H9 (cell line): Measurements from ENCODE around the gene SNAP25. TPM values are rescaled to one million over a fixed set of nuclear protein-coding genes. Genes with fewer than 3 reads are reported as not detected.

Experiments used
- DNase-seq: peaks from one replicate; pipeline ENCODE4 v3.0.0-alpha.2; 2017
- H2AFZ ChIP-seq: one replicate; pipeline ENCODE4 v1.6.1; 2013; ENCODE audit warnings: mild to moderate bottlenecking, low read length, control low read depth, moderate library complexity
- H2AK5ac ChIP-seq: 2 replicates; pipeline ENCODE4 v1.6.1; 2013; ENCODE audit warnings: low read length, control low read depth, mixed read lengths; ENCODE audit not compliant: insufficient read length
- H2BK120ac ChIP-seq: one replicate; pipeline ENCODE4 v1.6.1; 2013; ENCODE audit warnings: low read depth, mild to moderate bottlenecking, low read length, control low read depth, inconsistent platforms; ENCODE audit not compliant: poor library complexity, severe bottlenecking
- H2BK12ac ChIP-seq: 2 replicates; pipeline ENCODE4 v1.6.1; 2013; ENCODE audit warnings: low read length, control low read depth, mixed read lengths, low read depth; ENCODE audit not compliant: insufficient read length
- H2BK15ac ChIP-seq: 2 replicates; pipeline ENCODE4 v1.6.1; 2013; ENCODE audit warnings: low read depth, low read length, control low read depth
- H2BK20ac ChIP-seq: one replicate; pipeline ENCODE4 v1.6.1; 2013; ENCODE audit warnings: low read depth, mild to moderate bottlenecking, low read length, control low read depth, inconsistent platforms; ENCODE audit not compliant: poor library complexity, severe bottlenecking
- H2BK5ac ChIP-seq: 2 replicates; pipeline ENCODE4 v1.6.1; 2013; ENCODE audit warnings: low read length, control low read depth, mixed read lengths; ENCODE audit not compliant: insufficient read length
- H3K14ac ChIP-seq: 2 replicates; pipeline ENCODE4 v1.6.1; 2013; ENCODE audit warnings: low read length, control low read depth; ENCODE audit not compliant: insufficient read depth
- H3K18ac ChIP-seq: 2 replicates; pipeline ENCODE4 v1.6.1; 2013; ENCODE audit warnings: low read depth, mild to moderate bottlenecking, mixed read lengths, low read length, control low read depth; ENCODE audit not compliant: insufficient read length
- H3K23ac ChIP-seq: 2 replicates; pipeline ENCODE4 v1.6.1; 2013; ENCODE audit warnings: low read length, control low read depth, mixed read lengths, low read depth; ENCODE audit not compliant: insufficient read length
- H3K23me2 ChIP-seq: 2 replicates; pipeline ENCODE4 v1.6.1; 2013; ENCODE audit warnings: low read depth, mild to moderate bottlenecking, mixed read lengths, low read length, control low read depth; ENCODE audit not compliant: insufficient read length, poor library complexity, severe bottlenecking
- H3K27ac ChIP-seq: 2 replicates; pipeline ENCODE4 v1.5.1; 2013; ENCODE audit warnings: low read length, control low read depth, mixed read lengths, low read depth; ENCODE audit not compliant: insufficient read length
- H3K27me3 ChIP-seq: 2 replicates; pipeline ENCODE4 v1.6.1; 2013; ENCODE audit warnings: low read length, control low read depth, inconsistent platforms; ENCODE audit not compliant: insufficient read depth
- H3K4ac ChIP-seq: 2 replicates; pipeline ENCODE4 v1.6.1; 2013; ENCODE audit warnings: low read depth, mild to moderate bottlenecking, control low read depth, inconsistent platforms, low read length, moderate library complexity
- H3K4me1 ChIP-seq: 2 replicates; pipeline ENCODE4 v1.6.1; 2013; ENCODE audit warnings: low read length, control low read depth, inconsistent platforms; ENCODE audit not compliant: insufficient read depth
- H3K4me2 ChIP-seq: 2 replicates; pipeline ENCODE4 v1.6.1; 2013; ENCODE audit warnings: low read length, control low read depth, mixed read lengths; ENCODE audit not compliant: insufficient read length, insufficient read depth
- H3K56ac ChIP-seq: 2 replicates; pipeline ENCODE4 v1.6.1; 2013; ENCODE audit warnings: low read depth, mild to moderate bottlenecking, mixed read lengths, low read length, control low read depth; ENCODE audit not compliant: insufficient read length
- H3K79me1 ChIP-seq: 2 replicates; pipeline ENCODE4 v1.6.1; 2013; ENCODE audit warnings: low read depth, mild to moderate bottlenecking, moderate library complexity, low read length, control low read depth, inconsistent platforms; ENCODE audit not compliant: insufficient read depth, poor library complexity, severe bottlenecking
- H3K79me2 ChIP-seq: 2 replicates; pipeline ENCODE4 v1.6.1; 2013; ENCODE audit warnings: low read length, control low read depth, inconsistent platforms; ENCODE audit not compliant: insufficient read depth
- H3K9ac ChIP-seq: 2 replicates; pipeline ENCODE4 v1.6.1; 2013; ENCODE audit warnings: low read length, control low read depth, mixed read lengths; ENCODE audit not compliant: insufficient read length; ENCODE audit errors: extremely low read depth
- H3K9me3 ChIP-seq: one replicate; pipeline ENCODE4 v1.6.1; 2013; ENCODE audit warnings: low read depth, low read length, inconsistent platforms; ENCODE audit not compliant: control insufficient read depth
- H3T11ph ChIP-seq: one replicate; pipeline ENCODE4 v1.6.1; 2013; ENCODE audit warnings: mild to moderate bottlenecking, low read length, control low read depth, inconsistent platforms
- H4K20me1 ChIP-seq: one replicate; pipeline ENCODE4 v1.6.1; 2013; ENCODE audit not compliant: control insufficient read depth, insufficient read length, insufficient read depth
- H4K5ac ChIP-seq: 2 replicates; pipeline ENCODE4 v1.6.1; 2013; ENCODE audit warnings: low read depth, mild to moderate bottlenecking, mixed read lengths, low read length, control low read depth; ENCODE audit not compliant: insufficient read length
- H4K8ac ChIP-seq: replicated peaks from 2 replicates; pipeline ENCODE4 v1.6.1; 2013; ENCODE audit warnings: low read length, control low read depth, mixed read lengths, low read depth; ENCODE audit not compliant: insufficient read length
- H4K91ac ChIP-seq: 2 replicates; pipeline ENCODE4 v1.6.1; 2013; ENCODE audit warnings: low read depth, mild to moderate bottlenecking, moderate library complexity, mixed read lengths, low read length, control low read depth; ENCODE audit not compliant: insufficient read length
- H3K27ac Mint-ChIP-seq, 3 experiments: 2 replicates in 2 of 3; 3 replicates in 1 of 3; pipeline ENCODE4 v1.8.0; 2020 to 2021; ENCODE audit warnings: mixed read lengths in 3 of 3, mild to moderate bottlenecking in 1 of 3, moderate library complexity in 1 of 3
- H3K27me3 Mint-ChIP-seq: 2 replicates; pipeline ENCODE4 v1.8.0; 2021; ENCODE audit warnings: low read depth, mild to moderate bottlenecking, moderate library complexity, mixed read lengths
- H3K36me3 Mint-ChIP-seq, 3 experiments: 2 replicates in 2 of 3; 3 replicates in 1 of 3; pipeline ENCODE4 v1.8.0; 2020 to 2021; ENCODE audit warnings: low read depth in 3 of 3, mixed read lengths in 3 of 3; ENCODE audit not compliant: insufficient read depth in 1 of 3
- H3K4me1 Mint-ChIP-seq, 2 experiments: 2 replicates each; pipeline ENCODE4 v1.8.0; 2020; ENCODE audit warnings: mixed read lengths in 2 of 2
- H3K4me3 Mint-ChIP-seq, 2 experiments: 2 replicates in 1 of 2; 3 replicates in 1 of 2; pipeline ENCODE4 v1.8.0; 2020 to 2021; ENCODE audit warnings: mild to moderate bottlenecking in 2 of 2, mixed read lengths in 2 of 2, moderate library complexity in 1 of 2
- H3K9me3 Mint-ChIP-seq, 2 experiments: 2 replicates in 1 of 2; 3 replicates in 1 of 2; pipeline ENCODE4 v1.8.0; 2020; ENCODE audit warnings: mild to moderate bottlenecking in 2 of 2, mixed read lengths in 2 of 2, moderate library complexity in 1 of 2
- CTCF ChIP-seq: fragments of 200-600 bp; sonication (generic); conservative IDR thresholded peaks from 3 replicates; pipeline ENCODE4 v1.8.0; 2021; ENCODE audit warnings: antibody characterized with exemption, mild to moderate bottlenecking
- WGBS: extraction: QIAGEN DNeasy Blood & Tissue Kit; methylation state at CpG from one replicate; pipeline ENCODE4 v1.1.7; 2013; ENCODE audit warnings: missing lambda C conversion rate, low lambda C conversion rate, mixed read lengths; ENCODE audit not compliant: insufficient read length; ENCODE audit errors: extremely low coverage; 5-methylcytosine and 5-hydroxymethylcytosine counted together
- total RNA-seq: library from RNA; stranded (reverse); gene quantifications from 2 replicates; pipeline ENCODE4 v1.2.1, GENCODE V29; 2021

Gene SNAP25
- total RNA-seq, 1 experiment from 2014 or later: 0.13 TPM

GRCh38 chr20:10288421-10288820, 69.8 kb downstream of the SNAP25 start:
- no peak overlapping the region for H4K91ac ChIP-seq
- no peak overlapping the region for H2BK5ac ChIP-seq
- no peak overlapping the region for H2BK120ac ChIP-seq
- TF ChIP-seq CTCF: no peak
- H3K79me2 ChIP-seq: no peaks in the 10 kb centered on the region
- no peak overlapping the region for H2BK12ac ChIP-seq
- no peak overlapping the region for H3K4me2 ChIP-seq
- H3K79me1 ChIP-seq: no peaks in the 10 kb centered on the region
- H3K9me3 ChIP-seq: no peaks in the 10 kb centered on the region
- H4K8ac ChIP-seq: no peak overlapping the region
- H3T11ph ChIP-seq: no peak overlapping the region
- no peaks in the 10 kb centered on the region for H4K20me1 ChIP-seq
- no peak overlapping the region for H2AK5ac ChIP-seq
- Mint-ChIP-seq H3K27ac (no peak overlapping the region), H3K27me3 (no peaks in the 10 kb centered on the region), H3K4me1 (peaks cover 21 to 26% of the 10 kb centered on the region in 2 experiments), H3K36me3 (no peaks in the 10 kb centered on the region), H3K9me3 (no peaks in the 10 kb centered on the region; a peak in 1 of 5 replicates), H3K4me3 (no peak overlapping the region)
- DNase-seq: no peak
- no peak overlapping the region for H3K23ac ChIP-seq
- no peak overlapping the region for H3K9ac ChIP-seq
- no peaks in the 10 kb centered on the region for H3K27me3 ChIP-seq
- no peak overlapping the region for H3K27ac ChIP-seq
- H2BK20ac ChIP-seq: no peak overlapping the region
- no peaks in the 10 kb centered on the region; the same call in 1 of the 2 replicates for H3K4me1 ChIP-seq
- H3K23me2 ChIP-seq: no peaks in the 10 kb centered on the region
- no peak overlapping the region for H3K18ac ChIP-seq
- H4K5ac ChIP-seq: no peak overlapping the region
- no peak overlapping the region for H2BK15ac ChIP-seq
- H3K14ac ChIP-seq: no peak overlapping the region
- no peak overlapping the region for H3K4ac ChIP-seq
- no peak overlapping the region for H2AFZ ChIP-seq
- WGBS: no CpG with 5 or more reads among the region's 5 CpGs
- no peak overlapping the region for H3K56ac ChIP-seq
